Tongue (tissue), 2 donors: Measurements from ENCODE around the gene ERO1A. TPM values are rescaled to one million over a fixed set of nuclear protein-coding genes. Genes with fewer than 3 reads are reported as not detected.
"Not testable (repeated sequence)": the region's sequence is repeated elsewhere in the genome, so short reads cannot be mapped to it uniquely, and the experiment has no call there.

Experiments
- DNase-seq: peaks from one replicate; pipeline ENCODE4 v3.0.0-alpha.2; 2015
- total RNA-seq: library from RNA; depleted of rRNA; stranded (reverse); fragments of >200 nt; gene quantifications from one replicate; pipeline ENCODE4 v1.2.3, GENCODE V29; 2014

ERO1A gene, protein sequence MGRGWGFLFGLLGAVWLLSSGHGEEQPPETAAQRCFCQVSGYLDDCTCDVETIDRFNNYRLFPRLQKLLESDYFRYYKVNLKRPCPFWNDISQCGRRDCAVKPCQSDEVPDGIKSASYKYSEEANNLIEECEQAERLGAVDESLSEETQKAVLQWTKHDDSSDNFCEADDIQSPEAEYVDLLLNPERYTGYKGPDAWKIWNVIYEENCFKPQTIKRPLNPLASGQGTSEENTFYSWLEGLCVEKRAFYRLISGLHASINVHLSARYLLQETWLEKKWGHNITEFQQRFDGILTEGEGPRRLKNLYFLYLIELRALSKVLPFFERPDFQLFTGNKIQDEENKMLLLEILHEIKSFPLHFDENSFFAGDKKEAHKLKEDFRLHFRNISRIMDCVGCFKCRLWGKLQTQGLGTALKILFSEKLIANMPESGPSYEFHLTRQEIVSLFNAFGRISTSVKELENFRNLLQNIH
- 47.9 TPM for total RNA-seq

DNA sequence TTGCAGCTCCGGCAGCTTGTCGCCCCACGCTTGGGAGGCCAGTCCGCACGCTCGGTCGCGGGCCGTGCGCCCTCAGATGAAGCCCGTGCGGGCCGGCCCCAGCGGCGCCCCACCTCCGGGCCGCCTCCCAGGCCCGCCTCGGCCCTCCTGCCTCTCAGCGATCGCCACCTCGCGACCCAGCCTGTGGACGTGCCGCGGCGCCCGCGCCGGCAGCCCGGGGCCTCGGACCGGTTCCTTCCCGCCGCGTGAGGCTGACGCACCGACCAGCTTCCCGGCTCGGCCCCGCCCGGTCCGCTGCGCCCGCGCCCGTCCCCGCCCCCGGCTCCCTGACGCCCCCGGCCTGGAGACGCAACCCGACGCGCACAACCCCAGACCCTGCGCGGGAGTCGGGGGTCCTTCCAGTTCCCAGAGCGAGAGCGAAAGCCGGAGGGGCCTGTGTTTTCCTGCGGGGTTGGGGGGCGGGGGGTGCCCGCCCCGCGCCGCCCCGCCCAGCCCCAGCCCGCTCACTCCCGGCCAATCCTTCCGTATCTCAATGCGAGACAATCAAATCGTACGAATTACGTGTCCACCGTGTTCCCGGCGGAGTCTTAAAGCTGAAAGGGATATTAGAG is at the start of gene ERO1A:
TSS of gene ERO1A (minus strand) at position 78 of the 611 bp plus-strand sequence. CDS start at position 1, 77 bp downstream.
- DNase-seq, result peak; percentile 90

DNA sequence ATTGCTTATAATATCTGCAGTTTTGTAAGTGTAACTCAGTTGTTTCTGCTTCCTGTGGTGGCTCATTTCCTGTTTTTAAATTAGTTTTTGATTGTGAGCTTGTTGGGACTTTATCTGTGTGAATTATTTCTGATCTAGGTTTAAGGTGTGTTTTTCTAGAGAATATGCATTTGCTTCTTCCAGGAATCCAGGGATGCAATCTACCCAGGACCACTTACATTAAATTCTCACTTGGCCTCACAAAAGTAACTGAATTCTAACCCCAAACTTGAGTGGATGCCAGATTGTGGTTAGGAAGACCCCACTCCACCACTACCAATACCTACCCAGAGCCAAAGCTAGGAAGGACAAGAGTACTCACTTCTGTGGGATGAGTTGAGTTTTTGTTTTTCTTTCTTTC is 46.5 kb upstream of the ERO1A start:
- no peak for DNase-seq

DNA sequence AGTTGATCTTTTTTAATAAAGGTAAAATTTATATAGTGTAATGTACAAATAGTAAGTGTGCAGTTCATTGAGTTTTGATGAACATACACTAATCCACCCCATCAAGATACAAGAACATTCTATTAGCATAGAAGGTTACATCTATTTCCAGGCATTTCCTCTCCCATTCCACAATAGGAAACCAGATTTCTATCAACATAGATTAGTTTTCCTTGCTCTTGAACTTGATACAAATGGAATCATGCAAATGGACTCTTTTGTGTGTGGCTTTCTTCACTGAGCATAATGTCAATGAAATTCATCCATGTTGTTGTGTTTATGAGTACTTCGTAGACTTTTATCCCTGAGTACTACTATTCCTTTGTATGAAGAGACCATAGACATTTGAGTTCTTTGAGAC is 45.4 kb upstream of the ERO1A start:
- no peak for DNase-seq

DNA sequence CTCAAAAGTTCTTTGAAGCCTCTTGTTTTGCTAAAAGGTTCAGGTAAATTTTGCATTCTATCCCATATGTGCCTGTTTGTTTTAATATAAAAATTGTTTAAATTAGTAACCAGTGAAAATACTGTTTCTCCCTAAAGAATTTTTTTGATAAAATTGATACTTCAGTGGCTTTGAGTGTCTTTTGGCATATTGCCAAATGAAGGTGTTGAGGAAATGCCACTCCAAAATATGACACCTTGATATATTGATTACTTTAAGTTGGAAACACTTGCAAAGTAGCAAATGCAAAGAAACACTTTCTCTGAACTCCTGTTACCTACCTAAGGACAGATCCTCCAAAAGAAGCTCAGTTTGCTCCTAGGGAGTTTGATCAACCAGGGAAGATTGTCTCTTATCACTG is 43.1 kb upstream of the ERO1A start:
- DNase-seq, result no peak

DNA sequence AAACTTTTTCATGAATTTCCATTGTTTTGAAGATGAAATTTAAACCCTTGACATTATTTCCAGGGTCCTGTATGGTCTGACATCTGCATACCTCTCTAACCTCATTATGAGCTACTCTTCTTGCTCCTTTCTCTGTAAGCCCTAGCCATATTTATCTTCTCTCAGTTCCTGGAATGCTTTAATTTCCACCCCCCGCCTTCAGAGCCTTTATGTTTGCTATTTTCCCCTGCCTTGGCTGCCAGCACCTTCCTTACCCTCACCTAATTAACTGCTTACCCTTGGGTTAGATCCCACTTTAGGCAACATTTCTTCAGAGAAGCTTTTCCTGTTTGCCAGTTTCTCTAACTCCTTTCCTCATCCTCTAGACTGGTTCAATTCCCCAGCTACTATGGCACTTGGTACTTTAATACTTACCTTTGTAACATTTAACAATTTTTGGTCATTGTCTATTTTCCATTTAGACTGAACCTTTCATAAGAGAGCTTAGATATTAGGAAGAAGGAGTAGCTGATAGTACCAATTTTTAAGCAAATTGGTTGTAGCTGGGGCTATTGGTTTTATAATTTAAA is 40.6 kb upstream of the ERO1A start:
- DNase-seq, result no peak

DNA sequence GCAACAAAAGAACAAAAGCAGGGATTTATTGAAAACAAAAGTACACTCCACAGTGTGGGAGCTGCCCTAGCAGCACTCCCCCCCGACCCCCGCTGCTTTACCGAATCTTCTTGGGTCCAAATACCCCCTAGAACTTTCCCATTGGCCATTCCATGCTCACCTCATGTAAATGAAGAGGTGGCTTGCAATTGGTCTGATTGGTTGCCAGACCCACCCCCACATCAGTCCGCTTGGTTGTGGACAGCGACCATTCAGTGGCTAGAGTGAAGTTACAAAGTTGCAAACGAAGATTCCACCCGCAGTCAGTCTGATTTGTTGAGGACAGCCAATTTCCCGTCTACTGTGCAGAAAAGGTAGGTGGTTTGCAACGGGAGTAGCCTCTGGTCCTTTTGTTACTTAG is 38.5 kb upstream of the ERO1A start:
- DNase-seq, result no peak

DNA sequence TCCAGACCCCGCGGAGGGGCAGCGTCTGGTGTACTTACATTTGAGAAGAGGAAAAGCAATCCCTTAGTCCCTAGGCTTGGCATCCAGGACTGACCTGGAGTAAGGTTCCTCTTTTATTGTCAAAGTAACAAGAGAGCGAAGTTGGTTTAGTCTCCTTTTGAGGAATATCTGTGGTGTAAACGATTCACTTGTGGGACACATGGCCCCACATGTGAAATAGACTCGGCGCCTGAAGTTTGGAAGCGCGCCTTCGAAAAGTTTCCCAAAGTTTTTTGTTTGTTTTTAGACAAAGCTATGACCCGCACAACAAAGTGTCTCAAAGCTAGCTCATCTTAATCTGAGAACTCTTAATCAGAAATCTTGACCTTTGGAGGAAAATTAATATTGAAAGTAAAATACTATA is 35.4 kb upstream of the ERO1A start:
- DNase-seq, result no peak

DNA sequence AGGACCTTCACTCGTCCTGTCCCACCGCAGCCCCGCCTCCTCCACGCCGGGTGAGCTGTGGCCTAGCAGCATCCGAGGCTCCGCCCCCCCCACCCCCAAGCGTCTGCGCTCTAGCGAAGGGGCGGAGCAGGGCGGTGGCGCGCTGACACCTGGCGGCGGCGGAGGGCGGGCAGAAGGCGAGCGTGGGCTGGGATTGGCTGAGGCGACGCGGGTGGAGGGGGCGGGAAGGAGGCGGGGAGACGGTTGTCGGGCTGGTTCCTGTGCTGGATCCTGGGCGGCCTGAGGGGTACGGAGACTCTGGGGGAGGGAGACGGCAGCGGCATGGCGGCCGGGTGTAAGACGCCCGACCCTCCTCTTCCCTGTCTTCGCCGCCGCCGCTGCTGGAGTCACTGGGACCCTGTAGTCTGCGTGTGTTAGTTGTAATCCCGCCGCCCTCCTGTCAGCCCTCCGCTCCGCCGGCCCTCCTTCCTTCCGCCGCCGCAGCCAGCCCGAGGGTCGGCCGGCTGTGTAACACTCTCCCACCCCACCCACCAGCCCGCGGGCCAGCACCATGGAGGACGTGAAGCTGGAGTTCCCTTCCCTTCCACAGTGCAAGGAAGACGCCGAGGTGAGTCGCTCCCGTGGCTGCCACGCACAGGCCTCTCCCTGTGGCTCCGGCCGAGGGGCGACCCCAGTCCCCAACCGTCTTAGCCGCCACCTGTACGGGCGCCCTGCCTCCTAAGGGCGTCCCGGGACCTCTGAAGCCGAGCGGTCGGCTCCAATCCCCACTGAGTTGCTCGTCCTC is 34.8 kb upstream of the ERO1A start, which contains the start of gene STYX:
TSS of gene STYX (plus strand) at position 242 of the 784 bp plus-strand sequence. CDS start at position 551, 309 bp downstream.
- peak; percentile 99 for DNase-seq

DNA sequence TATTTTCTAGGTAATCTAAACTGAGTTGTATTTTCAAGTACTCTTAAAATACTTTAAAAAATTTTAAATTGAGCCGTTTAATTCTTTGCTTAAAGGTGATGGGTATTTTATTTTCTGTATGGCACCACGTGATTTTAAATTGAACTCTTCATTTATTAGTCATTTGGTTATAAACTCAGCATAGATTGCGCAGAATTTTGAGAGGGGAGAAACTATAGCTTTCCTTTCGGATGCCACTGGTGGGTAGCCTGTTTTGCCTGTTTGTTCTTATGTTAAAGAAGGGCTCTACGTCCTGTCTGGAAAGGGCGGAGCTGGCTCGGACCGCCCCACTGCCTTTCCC is 34.2 kb upstream of the ERO1A start:
- DNase-seq, result no peak

DNA sequence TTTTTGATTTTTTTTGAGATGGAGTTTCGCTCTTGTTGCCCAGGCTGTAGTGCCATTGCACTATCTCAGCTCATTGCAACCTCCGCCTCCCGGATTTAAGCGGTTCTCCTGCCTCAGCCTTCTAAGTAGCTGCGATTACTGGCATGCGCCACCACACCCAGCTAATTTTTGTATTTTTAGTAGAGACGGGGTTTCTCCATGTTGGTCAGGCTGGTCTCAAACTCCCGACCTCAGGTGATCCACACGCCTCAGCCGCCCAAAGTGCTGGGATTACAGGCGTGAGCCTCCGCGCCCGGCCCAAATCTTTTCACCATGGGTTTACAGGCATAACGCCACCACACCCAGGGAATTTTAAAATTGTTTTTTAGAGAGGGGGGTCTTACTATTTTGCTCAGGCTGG is 33.7 kb upstream of the ERO1A start:
- not testable (repeated sequence) for DNase-seq

DNA sequence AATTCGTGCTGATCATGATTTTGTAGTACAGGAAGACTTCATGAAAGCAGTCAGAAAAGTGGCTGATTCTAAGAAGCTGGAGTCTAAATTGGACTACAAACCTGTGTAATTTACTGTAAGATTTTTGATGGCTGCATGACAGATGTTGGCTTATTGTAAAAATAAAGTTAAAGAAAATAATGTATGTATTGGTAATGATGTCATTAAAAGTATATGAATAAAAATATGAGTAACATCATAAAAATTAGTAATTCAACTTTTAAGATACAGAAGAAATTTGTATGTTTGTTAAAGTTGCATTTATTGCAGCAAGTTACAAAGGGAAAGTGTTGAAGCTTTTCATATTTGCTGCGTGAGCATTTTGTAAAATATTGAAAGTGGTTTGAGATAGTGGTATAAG is 32.2 kb upstream of the ERO1A start:
- DNase-seq, result not testable (repeated sequence)

DNA sequence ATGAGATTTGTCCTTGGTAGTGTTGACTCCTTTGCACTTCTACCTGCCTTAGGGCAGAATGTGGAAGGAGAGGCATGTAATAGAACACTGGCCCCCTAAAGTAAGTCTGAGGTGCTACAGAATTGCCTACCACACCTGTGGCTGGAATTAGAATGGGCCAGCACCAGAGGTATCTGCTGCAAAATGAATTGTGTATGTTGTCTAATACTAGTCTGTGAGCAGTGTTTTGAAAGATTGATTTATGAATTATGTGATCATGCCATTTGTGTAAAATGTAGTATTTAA is 28.9 kb upstream of the ERO1A start:
- no peak for DNase-seq

DNA sequence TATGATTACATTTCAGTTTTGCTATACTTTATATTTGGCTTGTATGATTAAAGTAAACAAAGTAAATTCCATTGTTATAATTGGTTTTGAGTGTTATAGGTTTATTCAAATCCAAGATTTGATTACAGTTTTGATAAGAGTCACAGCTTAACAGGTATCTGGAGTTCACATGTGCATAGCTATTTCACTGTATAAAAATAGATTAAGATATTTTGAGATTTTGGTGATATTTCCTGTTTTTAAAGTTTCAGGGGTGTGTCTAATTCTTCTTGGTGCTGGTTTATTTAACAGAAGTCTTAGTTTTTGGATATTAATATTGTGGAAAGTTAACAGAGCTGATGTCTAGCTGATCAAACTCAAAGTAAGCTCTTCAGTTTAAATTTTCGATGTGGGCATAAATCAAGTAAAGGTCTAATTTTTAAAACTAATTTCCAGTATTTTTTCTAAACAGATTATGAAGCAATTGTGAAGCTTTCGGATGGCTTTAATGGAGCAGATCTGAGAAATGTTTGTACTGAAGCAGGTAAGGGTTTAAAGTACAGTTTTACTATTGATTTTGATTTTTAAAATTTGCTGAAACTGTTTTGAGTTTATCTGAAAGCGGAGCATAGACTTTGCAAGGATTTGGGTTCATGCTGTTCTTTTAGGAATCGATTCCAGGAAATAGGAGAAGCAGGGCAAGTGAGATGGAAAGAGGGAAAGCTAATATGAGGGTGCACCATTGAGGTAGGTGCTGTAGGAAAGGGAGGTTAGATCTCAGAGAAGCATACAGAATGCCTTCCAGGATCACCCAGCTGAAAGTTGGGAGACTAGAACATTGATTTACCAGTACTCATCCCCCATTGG is 28.4 kb upstream of the ERO1A start:
- DNase-seq, result no peak

DNA sequence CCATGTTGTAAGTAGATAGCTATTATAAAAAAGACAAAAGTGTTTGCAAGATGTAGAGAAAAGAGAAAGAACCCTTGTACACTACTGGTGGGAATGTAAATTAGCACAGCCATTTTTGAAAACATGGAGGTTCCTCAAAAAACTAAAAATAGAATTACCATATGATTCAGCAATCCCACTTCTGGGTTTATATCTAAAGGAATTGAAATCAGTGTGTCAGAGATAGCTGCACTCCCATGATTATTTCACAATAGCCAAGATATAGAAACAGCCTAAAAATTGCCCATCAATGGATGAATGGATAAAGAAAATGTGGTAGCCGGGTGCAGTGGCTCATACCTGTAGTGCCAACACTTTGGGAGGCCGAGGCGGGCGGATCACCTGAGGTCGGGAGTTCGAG is 20.8 kb upstream of the ERO1A start:
- no peak for DNase-seq

DNA sequence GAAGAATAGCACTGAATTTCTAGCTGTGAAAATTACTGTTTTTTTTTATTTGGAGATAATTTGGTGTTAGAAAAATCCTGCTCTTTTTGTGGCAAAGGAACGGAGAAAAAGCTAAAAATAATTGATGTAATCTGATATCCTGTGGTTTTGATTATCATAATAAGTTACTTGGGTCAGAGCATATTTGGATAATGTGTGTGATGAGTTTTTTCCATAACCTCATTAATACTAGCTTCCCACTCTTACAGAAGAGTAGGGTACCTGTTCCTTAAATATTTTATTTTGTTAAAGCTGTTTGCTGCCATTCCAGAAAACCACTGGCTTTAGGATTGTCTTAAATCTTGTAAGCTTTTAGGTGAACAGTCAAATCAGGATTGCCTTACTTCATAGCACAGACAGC is 16.3 kb upstream of the ERO1A start:
- no peak for DNase-seq

DNA sequence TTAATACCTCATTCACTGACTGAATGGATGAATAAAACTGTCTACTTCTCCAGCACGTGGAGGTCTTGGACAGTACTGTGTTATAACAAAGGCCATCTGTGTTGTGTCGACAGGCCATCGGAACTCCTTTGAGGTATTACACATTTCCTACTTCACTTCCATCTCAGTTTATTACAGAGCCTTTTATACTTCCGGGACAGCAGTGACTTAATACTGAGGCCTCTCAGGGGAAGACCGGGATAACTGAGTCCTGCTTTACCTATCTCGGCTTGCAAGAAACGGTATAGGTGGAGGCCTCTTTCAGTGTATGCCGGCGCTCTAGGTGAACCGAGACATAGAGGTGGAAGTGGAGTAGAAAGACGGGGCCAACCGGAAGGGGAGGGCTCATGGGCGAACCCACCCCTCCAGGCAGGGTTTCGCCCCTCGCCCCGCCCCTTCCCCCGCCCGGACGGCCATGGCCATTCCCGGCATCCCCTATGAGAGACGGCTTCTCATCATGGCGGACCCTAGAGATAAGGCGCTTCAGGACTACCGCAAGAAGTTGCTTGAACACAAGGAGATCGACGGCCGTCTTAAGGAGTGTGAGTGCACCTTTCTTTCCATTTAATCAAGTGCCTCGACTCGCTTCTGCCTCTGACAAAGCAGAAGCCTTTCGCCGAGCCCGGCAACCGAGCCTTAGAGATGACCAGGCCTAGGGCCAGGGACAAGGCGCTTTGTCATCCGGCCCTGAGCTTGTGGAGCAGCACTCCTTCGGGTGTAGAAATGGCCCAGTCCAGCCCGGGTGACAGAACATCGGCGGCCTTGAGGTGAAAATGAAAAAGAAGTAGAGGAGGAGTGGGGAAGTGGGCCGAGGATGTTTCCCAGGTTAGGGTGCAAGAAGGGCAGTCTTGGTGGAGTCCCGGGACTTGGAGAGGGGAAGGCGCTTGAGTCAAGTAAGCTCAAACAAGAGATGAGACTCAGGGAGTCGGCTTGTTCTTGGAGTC is 11.7 kb upstream of the ERO1A start, which contains the start of gene PSMC6:
TSS of gene PSMC6 (plus strand) at position 477 of the 983 bp plus-strand sequence. CDS start at position 497, 20 bp downstream.
- DNase-seq, result peak; percentile 97

DNA sequence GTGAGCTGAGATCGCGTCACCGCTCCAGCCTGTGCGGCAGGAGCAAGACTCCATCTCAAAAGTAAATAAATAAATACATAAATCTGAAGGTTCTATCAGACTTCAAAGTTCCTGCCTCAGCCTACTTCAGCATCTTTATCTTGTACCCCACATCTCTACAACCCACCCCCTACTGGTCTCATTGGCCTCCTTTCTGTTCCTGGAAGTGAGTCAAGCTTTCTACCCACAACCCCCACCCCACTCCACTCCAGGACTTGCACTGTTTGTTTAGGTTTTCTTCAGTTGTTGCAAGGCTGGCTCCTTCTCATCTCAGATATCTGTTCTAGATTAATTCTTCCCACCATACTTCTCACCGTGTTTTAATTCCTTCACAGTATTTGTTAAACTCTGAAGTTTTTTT is 10.9 kb upstream of the ERO1A start:
- no peak for DNase-seq

DNA sequence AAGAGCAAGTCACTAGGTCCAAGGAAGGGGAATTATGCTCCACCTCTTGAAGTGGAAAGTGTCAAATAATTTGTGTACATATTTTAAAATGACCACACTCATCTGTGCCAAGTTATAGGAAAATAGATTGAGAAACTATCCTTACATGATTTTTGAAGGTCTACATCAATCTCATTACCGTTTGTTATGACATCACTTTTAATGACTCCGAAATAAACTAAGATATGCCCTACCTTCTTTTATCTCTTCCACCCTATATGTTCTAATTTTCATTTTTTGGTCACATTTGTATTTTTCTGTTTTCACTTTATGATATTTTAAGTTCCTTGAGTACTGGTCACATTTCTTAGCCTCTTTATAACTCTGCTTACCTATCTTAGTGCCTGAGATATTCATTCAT is 8.3 kb upstream of the ERO1A start:
- DNase-seq, result no peak

DNA sequence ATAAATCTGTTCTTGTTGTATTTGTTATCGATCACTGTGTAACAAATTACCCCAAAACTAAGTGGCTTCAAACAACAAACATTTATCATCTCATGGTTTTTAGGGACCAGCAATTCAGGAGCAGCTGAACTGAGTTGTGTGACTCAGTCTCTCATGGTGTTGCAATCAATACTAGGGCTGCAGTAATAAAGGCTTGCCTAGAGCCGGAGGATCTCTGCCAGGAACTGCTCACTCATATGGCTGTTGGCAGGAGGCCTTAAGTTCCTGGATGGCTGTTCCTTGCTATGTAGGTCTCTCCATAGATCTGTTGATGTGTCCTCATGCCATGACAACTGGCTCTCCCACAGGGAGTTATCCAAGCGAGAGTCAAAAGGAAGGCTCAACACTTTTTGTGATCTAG is 7.9 kb upstream of the ERO1A start:
- no peak for DNase-seq

DNA sequence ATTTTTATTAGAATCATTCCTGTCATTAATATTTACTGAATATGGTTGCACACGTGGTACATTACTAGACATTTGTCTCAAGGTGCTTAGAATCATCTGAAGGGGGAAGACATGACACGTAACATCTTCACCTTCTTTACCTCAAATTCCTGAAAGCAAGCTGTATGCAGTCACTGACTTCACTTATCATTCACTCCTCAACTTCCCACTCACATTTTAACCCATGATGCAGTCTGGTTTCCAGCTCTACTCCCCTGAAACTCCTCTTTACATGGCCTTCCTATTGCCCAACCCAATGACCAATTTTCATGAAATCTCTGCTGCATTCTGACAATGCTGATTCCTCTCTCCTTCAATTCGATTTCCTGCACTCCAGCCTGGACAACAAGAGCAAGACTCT is 5.9 kb upstream of the ERO1A start:
- no peak for DNase-seq
